Measurements from ENCODE around the gene OR10J5.
"Not testable (repeated sequence)": the region's sequence is repeated elsewhere in the genome, so short reads cannot be mapped to it uniquely, and the experiment has no call there.

Gene OR10J5, protein sequence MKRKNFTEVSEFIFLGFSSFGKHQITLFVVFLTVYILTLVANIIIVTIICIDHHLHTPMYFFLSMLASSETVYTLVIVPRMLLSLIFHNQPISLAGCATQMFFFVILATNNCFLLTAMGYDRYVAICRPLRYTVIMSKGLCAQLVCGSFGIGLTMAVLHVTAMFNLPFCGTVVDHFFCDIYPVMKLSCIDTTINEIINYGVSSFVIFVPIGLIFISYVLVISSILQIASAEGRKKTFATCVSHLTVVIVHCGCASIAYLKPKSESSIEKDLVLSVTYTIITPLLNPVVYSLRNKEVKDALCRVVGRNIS

DNA sequence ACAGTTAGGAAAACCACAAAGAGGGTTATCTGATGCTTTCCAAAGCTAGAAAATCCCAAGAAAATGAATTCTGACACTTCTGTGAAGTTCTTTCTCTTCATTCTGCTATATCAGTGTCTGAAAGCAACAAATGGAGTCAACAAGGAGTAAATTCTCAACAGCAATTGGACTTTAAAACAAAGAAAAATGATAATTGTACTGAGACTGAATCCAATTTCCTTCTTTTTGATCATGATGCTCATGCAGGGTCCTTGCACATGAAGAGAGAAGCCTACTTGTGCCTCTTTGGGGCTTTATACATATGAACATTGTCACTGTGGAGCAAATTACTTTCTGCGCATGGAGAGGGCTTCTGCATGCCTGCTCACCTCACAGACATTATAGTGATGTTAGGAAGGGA, at the start of gene OR10J5:
Gene OR10J5, minus strand, starts transcription at position 101 of the 400 bp plus-strand sequence. Its CDS starts 0 bp downstream, at position 101.
- no peak for DNase-seq (ENCODE audit: low read depth in 3 of 3)

DNA sequence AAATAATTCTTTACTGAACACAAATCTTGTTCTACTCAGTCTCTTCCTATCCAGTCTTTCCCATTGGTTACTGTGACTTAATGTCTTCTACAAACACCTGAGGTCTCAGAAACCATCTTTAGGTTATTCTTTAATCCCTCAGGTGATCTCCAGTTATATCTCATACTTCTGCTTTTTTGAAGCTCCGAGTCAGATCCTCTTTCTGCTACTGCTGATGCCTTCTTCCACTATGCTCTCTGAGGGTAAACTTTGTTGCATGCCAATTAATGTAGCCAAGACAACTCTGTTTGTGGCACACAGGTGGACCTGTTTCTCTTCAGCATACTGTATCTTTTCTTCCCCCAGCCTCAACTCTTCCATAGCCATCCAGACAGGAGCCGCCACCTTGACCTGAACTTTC, 48.7 kb upstream of the OR10J5 start:
- DNase-seq (ENCODE audit: low read depth in 3 of 3), result no peak

DNA sequence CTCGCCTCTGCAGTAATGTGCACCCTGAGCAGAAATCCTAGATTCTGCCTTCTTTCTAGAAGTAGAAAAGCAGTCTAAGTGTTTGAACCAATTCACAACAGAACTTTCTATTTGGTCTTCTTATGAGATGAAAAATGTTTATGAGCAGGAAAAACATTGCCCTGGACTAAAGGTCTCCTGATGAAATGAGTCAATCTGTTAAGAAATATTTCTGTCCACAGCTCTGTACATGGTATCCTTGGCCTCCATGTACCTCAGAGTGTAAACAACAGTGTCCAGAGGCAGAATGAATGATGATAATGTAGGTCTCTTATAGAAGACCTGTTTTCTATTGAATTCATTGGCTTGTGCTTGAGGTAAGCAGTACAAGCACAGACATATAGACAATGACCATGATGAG, 45.6 kb upstream of the OR10J5 start:
- no peak for DNase-seq (ENCODE audit: low read depth in 3 of 3)

DNA sequence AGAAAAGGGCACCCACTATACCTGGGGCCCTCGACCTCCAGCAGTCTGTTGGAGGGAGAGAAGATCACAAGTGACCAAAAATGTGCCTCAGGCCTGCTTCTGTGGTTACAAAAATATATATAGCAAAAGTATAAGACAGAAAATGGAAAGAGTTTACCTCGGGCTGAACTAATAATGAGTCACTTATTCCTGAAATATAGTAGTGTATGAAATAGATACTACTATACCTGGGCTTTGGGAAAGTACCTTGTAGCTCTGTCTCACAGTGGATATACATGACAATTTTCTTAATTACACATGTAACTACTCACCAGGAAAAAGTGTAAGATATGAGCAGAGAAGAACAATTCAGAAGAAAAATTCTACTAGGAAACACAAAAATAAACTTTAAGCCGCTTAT, 44.5 kb upstream of the OR10J5 start:
- DNase-seq (ENCODE audit: low read depth in 3 of 3), result no peak

DNA sequence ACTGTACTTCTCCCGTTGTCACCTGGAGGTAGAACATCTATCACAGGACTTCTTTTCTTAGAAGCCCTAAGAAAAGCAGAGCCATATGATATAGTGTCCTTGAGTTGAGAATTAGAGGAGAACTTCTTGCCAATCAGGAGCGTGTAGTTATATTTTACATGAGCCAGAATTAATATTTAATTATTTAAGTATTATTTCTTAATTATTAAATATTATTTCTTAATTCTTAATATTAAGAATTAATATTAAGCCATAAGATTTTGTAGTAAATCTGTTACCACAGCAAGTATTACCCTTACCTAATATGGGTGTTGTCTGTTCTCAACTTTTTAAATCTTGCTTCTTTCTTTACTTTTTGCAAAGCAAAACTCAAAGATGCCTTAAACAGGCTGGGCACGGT, 41.6 kb upstream of the OR10J5 start:
- DNase-seq (ENCODE audit: low read depth in 3 of 3), result no peak

DNA sequence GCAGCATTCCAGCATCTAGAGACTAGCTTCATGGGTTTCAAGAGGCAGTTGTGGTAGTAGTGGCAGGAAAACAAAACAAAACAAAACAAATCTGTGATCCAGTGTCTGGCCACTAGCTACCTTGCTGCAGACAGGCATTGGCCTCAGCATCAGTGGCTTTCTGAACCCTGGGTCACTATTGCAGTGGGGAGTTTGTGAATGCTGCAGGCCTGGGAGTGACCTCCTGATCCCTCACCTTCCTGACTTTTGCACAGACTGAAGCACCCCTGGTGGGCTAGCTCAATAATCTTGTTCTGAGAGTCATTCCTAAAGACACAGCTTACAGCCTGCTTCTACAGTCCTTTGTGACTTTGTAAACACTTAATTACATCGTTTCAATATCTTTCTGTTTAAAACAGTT, 26.9 kb upstream of the OR10J5 start:
- DNase-seq (ENCODE audit: low read depth in 3 of 3), result no peak

DNA sequence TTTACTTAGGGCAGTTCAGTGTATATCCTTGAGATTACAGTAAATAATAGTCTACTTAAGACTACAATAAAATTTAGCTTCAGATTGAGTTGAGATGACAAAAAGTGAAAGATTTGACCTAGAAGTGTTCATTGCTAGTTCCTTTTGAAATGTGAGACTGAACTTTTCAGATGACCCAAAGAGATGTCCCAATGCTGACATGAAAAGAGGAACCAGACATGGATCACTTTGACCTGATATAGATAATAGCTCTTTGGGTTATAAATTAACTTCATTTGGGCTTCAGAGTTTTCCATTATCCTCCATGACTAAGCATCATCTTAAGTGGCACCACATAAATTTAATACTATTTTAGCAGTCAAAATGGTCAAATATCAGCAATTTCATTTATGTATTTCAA, 25.7 kb upstream of the OR10J5 start:
- no peak for DNase-seq (ENCODE audit: low read depth in 3 of 3)

DNA sequence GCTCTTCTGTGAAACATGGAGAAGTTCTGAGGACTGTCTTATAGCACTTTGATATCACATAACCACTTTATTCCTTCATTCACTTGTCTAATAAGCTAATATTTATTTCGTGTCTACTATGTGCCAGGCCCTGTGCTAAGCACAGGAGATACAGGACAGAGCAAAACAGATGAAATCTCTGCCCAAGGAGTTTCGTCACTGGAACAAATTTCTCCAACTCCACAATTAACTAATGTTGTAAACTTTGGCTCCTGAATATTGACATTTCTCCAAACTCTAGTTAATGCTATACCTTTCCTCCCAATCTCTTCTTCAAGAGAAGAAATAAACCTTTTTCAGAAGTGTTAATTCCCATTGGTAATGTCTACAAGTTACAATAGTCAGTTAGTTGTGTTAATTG, 24.8 kb upstream of the OR10J5 start:
- DNase-seq (ENCODE audit: low read depth in 3 of 3), result no peak

DNA sequence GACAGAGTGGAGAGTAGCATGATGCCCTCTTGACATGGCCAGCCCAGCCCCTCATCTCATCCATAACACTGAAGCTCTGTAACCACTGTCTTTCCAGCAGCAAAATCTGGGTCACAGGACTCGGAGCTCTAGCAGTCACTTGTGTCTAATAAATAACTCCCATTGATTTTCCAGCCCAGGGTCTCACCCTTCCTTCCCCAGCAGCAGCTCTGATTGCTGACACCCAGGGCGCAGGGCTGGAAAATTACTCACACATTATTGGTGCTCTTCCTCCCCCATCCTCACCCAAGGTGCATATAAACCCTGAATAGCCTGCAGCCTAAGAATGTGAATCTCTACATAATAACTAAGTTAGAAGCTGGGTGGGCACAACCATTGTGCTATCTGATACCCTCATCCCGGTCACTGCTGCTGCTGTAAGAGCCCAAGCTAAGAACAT, 21.1 kb upstream of the OR10J5 start:
- DNase-seq (ENCODE audit: low read depth in 3 of 3), result no peak

DNA sequence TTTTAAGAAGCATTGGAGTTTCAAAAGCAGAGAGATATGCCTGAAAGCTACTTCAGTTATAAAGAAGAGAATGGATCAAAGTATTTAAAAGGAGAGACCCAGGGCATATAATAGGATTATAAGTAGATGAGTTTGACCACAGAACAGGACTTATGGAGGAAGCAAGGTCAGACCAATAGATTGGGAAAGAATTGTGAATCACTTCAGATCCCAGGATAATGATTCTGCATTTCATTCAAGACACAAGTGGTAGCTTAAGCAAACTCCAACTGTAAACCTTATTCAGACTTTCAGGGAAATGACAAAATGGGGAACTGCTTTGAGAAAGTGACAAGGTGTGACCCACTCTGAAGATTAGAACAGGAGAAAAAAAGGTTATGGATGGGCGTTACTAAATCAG, 18.9 kb upstream of the OR10J5 start:
- DNase-seq (ENCODE audit: low read depth in 3 of 3), result no peak

DNA sequence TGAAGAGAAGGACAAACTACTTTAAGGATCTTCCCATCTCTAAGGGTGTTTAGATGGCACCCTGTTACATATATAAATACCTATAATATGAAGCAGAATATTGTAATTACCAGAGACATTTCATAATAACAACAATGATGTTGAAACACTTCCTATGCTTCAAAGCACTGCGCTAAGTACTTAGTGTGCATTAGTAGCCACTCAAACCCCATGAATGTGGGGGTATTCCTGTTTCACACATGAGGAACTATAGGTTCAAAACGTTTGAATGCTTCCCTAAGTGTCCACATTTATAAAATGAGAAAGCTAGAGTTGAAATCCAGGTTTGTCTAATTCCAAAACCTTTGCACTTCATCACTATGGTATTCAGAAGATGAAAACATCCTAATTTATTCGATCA, 18.5 kb upstream of the OR10J5 start:
- no peak for DNase-seq (ENCODE audit: low read depth in 3 of 3)

DNA sequence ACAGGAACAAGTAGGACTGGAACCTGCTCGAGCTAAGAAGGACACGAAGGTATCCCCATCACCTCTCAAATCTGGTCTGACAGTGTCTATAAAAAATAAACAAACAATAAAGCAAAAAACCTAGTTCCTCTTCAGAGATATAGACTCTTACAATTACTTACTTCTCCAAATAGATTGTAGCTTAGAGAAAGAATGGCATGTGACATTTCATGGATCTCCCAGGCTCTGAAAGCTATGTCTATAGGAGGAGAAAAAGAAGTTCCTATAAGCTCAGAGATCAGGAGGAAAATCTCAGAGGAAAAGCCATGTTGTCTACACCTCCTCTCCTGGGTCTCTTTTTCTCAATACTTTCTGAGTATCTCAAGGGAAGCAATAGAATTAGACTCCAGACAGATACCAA, 12.3 kb upstream of the OR10J5 start:
- DNase-seq (ENCODE audit: low read depth in 3 of 3), result no peak

DNA sequence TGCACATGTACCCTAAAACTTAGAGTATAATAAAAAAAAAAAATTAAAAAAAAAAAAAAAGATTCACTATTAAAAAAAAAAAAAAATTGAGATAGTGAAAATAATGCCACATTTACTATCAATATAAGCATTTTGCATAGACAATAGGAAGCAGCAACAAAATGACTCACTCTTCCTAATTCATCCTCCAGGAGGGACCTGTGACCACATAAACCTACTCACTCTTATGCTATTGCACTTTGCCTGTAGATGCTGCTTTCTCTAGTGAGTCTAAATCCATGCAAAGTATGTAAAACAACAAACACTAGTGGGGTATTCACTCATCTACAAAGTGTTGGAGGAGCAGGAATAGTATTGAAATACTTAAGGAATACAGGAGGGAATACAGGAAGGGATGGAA, 2.9 kb downstream of the OR10J5 start:
- no peak for DNase-seq (ENCODE audit: low read depth in 3 of 3)

DNA sequence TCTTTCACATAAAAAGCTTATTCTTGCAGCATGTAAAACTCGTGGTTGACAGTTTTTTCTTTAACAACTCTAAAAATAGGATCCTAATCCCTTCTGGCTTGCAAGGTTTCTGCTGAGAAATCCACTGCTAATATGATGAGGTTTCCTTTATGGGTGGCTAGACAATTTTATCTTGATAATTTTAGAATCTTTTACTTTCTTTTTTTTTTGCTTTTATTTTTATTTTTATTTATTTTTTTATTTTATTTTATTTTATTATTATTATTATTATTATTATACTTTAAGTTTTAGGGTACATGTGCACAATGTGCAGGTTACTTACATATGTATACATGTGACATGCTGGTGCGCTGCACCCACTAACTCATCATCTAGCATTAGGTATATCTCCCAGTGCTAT, 11.0 kb downstream of the OR10J5 start:
- DNase-seq (ENCODE audit: low read depth in 3 of 3), result not testable (repeated sequence)

DNA sequence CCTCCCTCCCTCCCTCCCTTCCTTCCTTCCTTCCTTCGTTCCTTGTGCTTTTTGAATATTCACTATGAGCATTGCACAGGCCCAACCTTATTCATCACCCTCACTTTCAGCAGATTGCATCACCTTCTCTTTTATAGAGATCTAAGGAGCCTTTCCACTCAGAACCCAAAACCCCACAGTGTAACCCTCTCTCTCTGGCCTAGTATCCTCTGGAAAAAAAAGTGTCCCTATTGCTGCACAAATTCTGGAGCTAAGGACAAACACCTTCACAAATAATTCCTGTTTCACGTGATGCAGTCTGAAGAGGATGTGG, 25.6 kb downstream of the OR10J5 start:
- DNase-seq (ENCODE audit: low read depth in 3 of 3), result no peak

DNA sequence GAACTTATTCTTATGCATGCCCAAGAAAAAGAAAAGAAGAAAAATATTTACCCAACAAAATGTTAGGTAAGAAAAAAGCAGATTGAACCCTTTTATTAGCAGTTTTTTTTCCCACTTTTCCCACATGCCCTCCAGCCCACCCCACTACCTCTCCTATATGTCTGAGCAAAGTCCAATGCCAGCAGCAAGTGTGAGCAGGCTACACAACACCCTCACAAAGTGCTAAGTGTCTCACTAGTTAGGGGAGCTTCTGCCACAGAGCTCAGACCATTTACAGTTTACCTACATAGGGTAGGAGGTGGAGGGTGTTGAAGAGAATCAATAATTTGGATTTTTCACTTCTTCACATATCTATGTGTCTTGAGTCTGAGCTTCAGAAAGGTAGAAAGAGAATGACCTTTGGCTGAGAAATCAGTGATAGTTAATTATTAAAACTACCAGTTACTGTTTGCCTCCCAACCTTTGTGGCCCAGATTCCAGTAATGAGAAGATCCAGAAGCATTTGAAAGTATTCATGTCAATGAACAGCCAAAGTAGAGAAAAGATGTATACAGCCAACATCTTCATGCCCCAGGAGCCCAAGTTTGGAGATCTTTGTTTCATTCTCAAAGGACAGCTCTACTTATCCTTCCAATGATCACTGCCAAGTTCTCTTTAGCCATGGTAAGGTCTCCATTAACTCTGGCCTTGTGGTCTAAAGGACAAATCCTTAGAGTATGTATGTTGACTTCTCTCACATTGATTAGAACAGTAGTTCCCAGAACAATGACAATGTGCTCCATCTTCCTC, 26.2 kb downstream of the OR10J5 start:
- DNase-seq (ENCODE audit: low read depth in 3 of 3), result no peak

DNA sequence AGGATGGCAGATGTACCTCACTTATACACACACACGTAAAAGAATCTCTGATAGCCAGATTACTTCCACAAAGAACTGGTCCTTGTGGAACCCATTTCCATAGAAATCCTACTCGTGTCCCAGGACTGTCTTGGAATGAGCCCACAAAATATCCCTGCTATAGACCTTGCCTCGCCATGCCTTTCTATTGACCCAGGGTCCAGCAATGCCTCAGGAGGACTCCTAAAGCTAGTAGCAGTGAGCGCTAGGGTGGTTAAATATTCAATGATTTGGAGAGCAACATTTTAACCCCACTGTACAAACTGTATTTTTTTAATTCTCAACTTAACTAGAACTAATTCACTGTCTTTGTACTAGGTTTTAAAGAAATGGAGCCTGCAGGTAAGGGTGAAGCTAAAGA, 26.9 kb downstream of the OR10J5 start:
- no peak for DNase-seq (ENCODE audit: low read depth in 3 of 3)

DNA sequence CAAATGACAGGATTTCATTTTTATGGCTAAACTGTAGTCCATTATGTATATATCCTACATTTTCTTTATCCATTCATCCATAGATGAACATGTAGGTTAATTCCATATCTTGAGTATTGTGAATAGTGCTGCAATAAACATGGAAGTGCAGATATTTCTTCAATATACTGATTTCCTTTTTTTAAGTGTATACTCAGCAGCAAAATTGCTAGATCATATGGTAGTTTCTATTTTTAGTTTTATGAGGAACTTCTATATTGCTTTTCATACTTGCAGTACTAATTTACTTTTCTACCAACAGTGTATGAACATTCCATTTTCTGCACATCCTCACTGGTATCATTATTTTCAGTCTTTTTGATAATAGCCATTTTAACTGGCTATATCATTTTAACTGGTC, 30.1 kb downstream of the OR10J5 start:
- no peak for DNase-seq (ENCODE audit: low read depth in 3 of 3)

DNA sequence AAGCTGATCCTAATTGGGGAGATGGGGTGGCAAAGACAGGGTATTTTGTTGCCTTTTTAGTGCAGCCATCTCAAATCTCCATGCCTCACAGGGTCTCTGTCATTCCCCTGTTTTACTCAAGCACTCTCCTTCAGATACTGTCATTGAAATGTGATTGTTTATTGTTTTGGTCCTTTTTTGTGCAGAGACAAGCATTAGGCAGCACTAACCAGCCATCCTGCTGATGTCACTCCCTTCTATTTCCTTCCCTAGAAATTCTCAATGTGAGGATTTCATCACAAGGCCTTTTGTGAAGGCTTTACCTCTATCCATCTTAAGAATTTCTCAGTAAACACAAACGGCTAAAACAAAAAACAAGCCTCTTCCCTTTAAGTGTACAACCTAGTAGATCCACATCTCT, 34.7 kb downstream of the OR10J5 start:
- DNase-seq (ENCODE audit: low read depth in 3 of 3), result no peak

DNA sequence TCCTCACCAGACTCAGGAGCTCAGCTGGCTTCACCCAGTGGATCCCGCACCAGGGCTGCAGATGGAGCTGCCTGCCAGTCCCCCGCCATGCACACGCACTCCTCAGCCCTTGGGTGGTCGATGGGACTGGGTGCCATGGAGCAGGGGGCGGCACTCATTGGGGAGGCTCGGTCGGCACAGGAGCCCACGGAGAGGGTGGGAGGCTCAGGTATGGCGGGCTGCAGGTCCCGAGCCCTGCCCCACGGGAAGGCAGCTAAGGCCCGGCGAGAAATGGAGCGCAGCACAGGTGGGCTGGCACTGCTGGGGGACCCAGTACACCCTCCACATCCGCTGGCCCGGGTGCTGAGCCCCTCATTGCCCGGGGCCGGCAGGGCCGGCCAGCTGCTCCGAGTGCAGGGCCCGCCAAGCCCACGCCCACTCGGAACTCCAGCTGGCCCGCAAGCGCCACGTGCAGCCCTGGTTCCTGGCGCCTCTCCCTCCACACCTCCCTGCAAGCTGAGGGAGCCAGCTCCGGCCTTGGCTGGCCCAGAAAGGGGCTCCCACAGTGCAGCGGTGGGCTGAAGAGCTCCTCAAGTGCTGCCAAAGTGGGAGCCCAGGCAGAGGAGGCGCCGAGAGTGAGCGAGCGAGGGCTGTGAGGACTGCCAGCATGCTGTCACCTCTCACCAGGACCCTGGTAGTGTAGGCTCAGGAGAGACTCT, 41.1 kb downstream of the OR10J5 start:
- DNase-seq (ENCODE audit: low read depth in 3 of 3), result not testable (repeated sequence)

DNA sequence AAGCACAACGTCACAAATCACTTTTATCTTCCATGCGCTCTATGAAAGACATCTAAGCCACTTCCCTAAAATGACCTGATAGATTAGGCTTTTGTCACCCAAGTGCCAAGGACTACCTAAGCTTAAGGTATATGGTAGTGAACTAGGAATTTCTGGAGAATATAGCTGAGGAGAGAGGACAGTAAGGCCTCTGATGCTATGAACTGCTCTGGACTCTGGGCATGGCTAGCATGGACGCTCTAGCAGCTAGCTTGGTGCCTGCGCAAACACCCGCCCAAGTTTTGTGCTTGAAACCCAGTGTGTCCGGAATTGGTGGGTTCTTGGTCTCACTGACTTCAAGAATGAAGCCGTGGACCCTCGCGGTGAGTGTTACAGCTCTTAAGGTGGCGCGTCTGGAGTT, 42.5 kb downstream of the OR10J5 start:
- DNase-seq (ENCODE audit: low read depth in 3 of 3), result no peak

DNA sequence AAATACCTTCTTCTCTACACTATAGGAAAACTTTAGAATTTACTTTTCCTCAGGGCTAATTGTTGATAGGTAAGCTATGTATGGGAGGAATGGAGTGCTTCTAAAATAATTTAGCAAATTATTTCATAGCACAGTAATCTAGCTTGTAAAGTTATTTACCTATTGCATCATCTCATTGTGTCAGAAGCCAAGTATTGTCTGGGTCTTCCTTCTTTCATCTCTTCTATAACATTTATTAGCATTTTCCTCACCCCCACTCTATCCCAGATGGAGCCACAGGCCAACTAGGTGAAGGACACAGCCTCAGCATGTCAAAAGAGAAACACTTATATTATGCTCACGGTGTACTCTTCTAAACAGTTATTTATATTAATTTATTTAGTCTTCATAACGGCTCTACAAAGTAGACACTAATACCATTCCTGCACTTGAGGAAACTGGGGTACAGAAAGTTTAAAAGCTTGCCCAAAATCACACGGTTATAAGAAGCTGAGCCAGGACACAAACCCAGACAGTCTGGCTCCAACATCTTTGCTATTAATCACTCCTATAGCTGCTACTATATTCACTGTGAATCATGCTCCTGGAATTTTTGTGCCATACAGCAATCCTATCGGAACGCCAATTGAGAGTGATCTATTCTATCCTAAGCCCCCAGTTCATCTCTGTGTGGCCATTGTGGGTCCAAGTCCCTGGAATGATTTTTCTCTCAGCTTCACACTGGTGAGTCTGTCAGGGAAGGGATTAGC, 43.1 kb downstream of the OR10J5 start:
- DNase-seq (ENCODE audit: low read depth in 3 of 3), result no peak

Measured in stimulated activated CD4-positive, alpha-beta T cell treated with anti-CD3 and anti-CD28 coated beads, TNF-alpha, amount 100 ng/mL, for 4 hours (primary cell).